H1 (cell line): ENCODE results near the gene GRIP2.
A peak's percentile ranks its signal among the peaks of the same experiment; 100 is the strongest.

Experiments used
- CEBPB ChIP-seq: IDR thresholded peaks from 2 replicates; pipeline ENCODE4 v1.6.1; 2012; ENCODE audit warnings: low read depth, low read length
- EZH2 ChIP-seq: fragments of 200-600 bp; sonication (generic); IDR thresholded peaks from 2 replicates; pipeline ENCODE4 v1.7.1; 2012; ENCODE audit warnings: low read depth, mild to moderate bottlenecking, moderate library complexity, low read length, inconsistent platforms; ENCODE audit not compliant: severe bottlenecking
- HDAC6 ChIP-seq: IDR thresholded peaks from one replicate; pipeline ENCODE4 v1.7.1; 2012; ENCODE audit warnings: low read depth, mild to moderate bottlenecking, inconsistent platforms, low read length, moderate library complexity
- KDM1A ChIP-seq: fragments of 200-600, 300-600 bp; sonication (generic); IDR thresholded peaks from 2 replicates; pipeline ENCODE4 v1.7.1; 2016; ENCODE audit warnings: mild to moderate bottlenecking, low read length, borderline replicate concordance
- PHF8 ChIP-seq: fragments of 200-600 bp; sonication (generic); conservative IDR thresholded peaks from 2 replicates; pipeline ENCODE4 v1.7.1; 2012; ENCODE audit warnings: low read depth, mild to moderate bottlenecking, inconsistent platforms, low read length, moderate library complexity
- POLR2A ChIP-seq, 2 experiments: IDR thresholded peaks; 1 replicate in 1 of 2; 2 replicates in 1 of 2; pipeline ENCODE4 v1.6.1; 2011; ENCODE audit warnings: low read depth in 2 of 2, low read length in 2 of 2, mild to moderate bottlenecking in 2 of 2; ENCODE audit errors: control extremely low read depth in 1 of 2
- POLR2AphosphoS5 ChIP-seq: IDR thresholded peaks from 2 replicates; pipeline ENCODE4 v1.6.1; 2011; ENCODE audit warnings: low read depth, low read length
- RAD21 ChIP-seq, 2 experiments: IDR thresholded peaks in 1 of 2; conservative IDR thresholded peaks in 1 of 2; 2 replicates each; pipeline ENCODE4 v1.6.1; 2011; ENCODE audit warnings: low read depth in 2 of 2, low read length in 2 of 2, improper control_type of control experiment in 1 of 2, inconsistent platforms in 1 of 2, mild to moderate bottlenecking in 1 of 2, moderate library complexity in 1 of 2
- SUZ12 ChIP-seq: fragments of 200-600 bp; sonication (generic); IDR thresholded peaks from 2 replicates; pipeline ENCODE4 v1.6.1; 2012; ENCODE audit warnings: mild to moderate bottlenecking, inconsistent platforms, low read length, moderate library complexity, mixed read lengths
- TAF1 ChIP-seq: IDR thresholded peaks from 2 replicates; pipeline ENCODE4 v1.6.1; 2011; ENCODE audit warnings: mild to moderate bottlenecking, low read depth, low read length
- TCF12 ChIP-seq: IDR thresholded peaks from 2 replicates; pipeline ENCODE4 v1.6.1; 2011; ENCODE audit warnings: low read depth, mild to moderate bottlenecking, low read length
- YY1 ChIP-seq: IDR thresholded peaks from 2 replicates; pipeline ENCODE4 v1.6.1; 2011; ENCODE audit warnings: low read depth, mild to moderate bottlenecking, low read length
- TF ChIP-seq, protein P1 (sequence below), 3 experiments: IDR thresholded peaks; 1 replicate in 2 of 3; 2 replicates in 1 of 3; pipeline versions ENCODE4 v1.5.1 to v1.6.1; 2011; ENCODE audit warnings: low read length in 3 of 3, mild to moderate bottlenecking in 3 of 3, inconsistent platforms in 2 of 3, low read depth in 1 of 3, moderate library complexity in 1 of 3; ENCODE audit not compliant: insufficient read depth in 1 of 3; ENCODE audit errors: control extremely low read depth in 1 of 3
- TF ChIP-seq, protein P2 (sequence below): IDR thresholded peaks from 2 replicates; pipeline ENCODE4 v1.6.1; 2011; ENCODE audit warnings: low read depth, mild to moderate bottlenecking, low read length; ENCODE audit not compliant: insufficient read depth

DNA sequence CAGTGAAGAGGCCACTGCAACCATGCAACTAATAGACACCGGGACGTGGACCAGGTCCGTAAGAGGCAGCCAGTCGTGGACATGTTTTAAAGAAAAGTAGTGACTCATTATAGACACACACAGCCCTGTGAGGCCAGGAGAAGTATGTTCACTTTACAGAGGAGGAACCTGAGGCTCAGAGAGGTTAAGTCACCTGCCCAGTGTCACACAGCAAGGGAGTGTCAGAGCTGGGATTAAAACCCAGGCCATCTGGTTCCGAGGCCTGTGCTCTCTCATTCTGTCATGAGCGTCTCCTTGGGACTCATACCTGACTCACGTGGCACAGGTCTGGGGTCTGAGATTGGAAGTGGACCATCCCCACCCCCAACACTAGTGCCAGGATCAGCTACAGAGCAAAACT, 28.1 kb upstream of the GRIP2 start:
- TF ChIP-seq POLR2A (IDR thresholded peaks at IDR 0.05; ENCODE audit: control extremely low read depth in 1 of 2, low read depth in 2 of 2, low read length in 2 of 2): no peak
- no peak for TF ChIP-seq CEBPB
- no peak for TF ChIP-seq PHF8
- TF ChIP-seq, protein P1, sequence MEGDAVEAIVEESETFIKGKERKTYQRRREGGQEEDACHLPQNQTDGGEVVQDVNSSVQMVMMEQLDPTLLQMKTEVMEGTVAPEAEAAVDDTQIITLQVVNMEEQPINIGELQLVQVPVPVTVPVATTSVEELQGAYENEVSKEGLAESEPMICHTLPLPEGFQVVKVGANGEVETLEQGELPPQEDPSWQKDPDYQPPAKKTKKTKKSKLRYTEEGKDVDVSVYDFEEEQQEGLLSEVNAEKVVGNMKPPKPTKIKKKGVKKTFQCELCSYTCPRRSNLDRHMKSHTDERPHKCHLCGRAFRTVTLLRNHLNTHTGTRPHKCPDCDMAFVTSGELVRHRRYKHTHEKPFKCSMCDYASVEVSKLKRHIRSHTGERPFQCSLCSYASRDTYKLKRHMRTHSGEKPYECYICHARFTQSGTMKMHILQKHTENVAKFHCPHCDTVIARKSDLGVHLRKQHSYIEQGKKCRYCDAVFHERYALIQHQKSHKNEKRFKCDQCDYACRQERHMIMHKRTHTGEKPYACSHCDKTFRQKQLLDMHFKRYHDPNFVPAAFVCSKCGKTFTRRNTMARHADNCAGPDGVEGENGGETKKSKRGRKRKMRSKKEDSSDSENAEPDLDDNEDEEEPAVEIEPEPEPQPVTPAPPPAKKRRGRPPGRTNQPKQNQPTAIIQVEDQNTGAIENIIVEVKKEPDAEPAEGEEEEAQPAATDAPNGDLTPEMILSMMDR (IDR thresholded peaks at IDR 0.05; ENCODE audit: control extremely low read depth in 1 of 3, insufficient read depth in 1 of 3, low read depth in 1 of 3, low read length in 3 of 3): no peak
- TF ChIP-seq EZH2: no peak
- TF ChIP-seq POLR2AphosphoS5: no peak
- no peak for TF ChIP-seq YY1
- TF ChIP-seq SUZ12: no peak
- no peak for TF ChIP-seq TCF12
- TF ChIP-seq RAD21 (IDR thresholded peaks at IDR 0.05 in 1 of 2, conservative IDR thresholded peaks at IDR 0.05 in 1 of 2; ENCODE audit: low read depth in 2 of 2, low read length in 2 of 2): no peak
- TF ChIP-seq, protein P2, sequence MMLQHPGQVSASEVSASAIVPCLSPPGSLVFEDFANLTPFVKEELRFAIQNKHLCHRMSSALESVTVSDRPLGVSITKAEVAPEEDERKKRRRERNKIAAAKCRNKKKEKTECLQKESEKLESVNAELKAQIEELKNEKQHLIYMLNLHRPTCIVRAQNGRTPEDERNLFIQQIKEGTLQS: no peak
- no peak for TF ChIP-seq HDAC6
- TF ChIP-seq KDM1A: peak; percentile 33; the same call in 1 of the 2 replicates
- TF ChIP-seq TAF1: no peak
